Lower leg skin (tissue), 3 donors: ENCODE measurements around the gene TANC1.

Experiments used
- CTCF ChIP-seq, 3 donors: fragments of 450-650 bp; IDR thresholded peaks; one replicate each; pipeline ENCODE4 v1.5.1; 2016; ENCODE audit warnings: antibody characterized with exemption in 3 of 3, mild to moderate bottlenecking in 3 of 3, moderate library complexity in 2 of 3
- POLR2A ChIP-seq, 2 donors: fragments of 450-650 bp; IDR thresholded peaks; one replicate each; pipeline ENCODE4 v1.6.1; 2016 to 2017; ENCODE audit warnings: antibody characterized with exemption in 2 of 2, mild to moderate bottlenecking in 1 of 2, moderate library complexity in 1 of 2

- TF ChIP-seq CTCF (IDR thresholded peaks at IDR 0.05), result no peak
- TF ChIP-seq POLR2A (IDR thresholded peaks at IDR 0.05), result no peak
These were observed 120.5 kb downstream of the TANC1 start for GRCh38 chr2:159088906-159089305.
